HepG2 (cell line): ENCODE measurements around the gene HOXA11. TPM values are rescaled to one million over a fixed set of nuclear protein-coding genes. Genes with fewer than 3 reads are reported as not detected.

Experiments used
- ASH2L ChIP-seq: fragments of 300-600, 200-600 bp; sonication (generic); IDR thresholded peaks from 2 replicates; pipeline ENCODE4 v1.7.0; 2017; ENCODE audit warnings: low read depth, mild to moderate bottlenecking, moderate library complexity, mixed read lengths, low read length; ENCODE audit not compliant: insufficient read length
- CC2D1A ChIP-seq: sonication (generic); formaldehyde crosslinking; IDR thresholded peaks from 2 replicates; pipeline ENCODE4 v1.8.1; 2023; ENCODE audit warnings: mild to moderate bottlenecking, missing genetic modification reagents
- CREBL2 ChIP-seq: sonication (generic); formaldehyde crosslinking; IDR thresholded peaks from 2 replicates; pipeline ENCODE4 v1.8.1; 2023; ENCODE audit warnings: missing genetic modification reagents, mild to moderate bottlenecking, borderline replicate concordance
- CTCF ChIP-seq: sonication (generic); formaldehyde crosslinking; IDR thresholded peaks from 2 replicates; pipeline ENCODE4 v1.5.0; 2020; ENCODE audit warnings: mild to moderate bottlenecking, missing genetic modification reagents, moderate library complexity
- ELF3 ChIP-seq: IDR thresholded peaks from 2 replicates; pipeline ENCODE4 v1.6.1; 2016; ENCODE audit warnings: missing genetic modification reagents, missing compliant biosample characterization
- ELF4 ChIP-seq: sonication (generic); formaldehyde crosslinking; IDR thresholded peaks from 2 replicates; pipeline ENCODE4 v1.5.0; 2020; ENCODE audit warnings: missing genetic modification reagents, mild to moderate bottlenecking, moderate library complexity, borderline replicate concordance
- GRHL1 ChIP-seq: sonication (generic); formaldehyde crosslinking; conservative IDR thresholded peaks from 2 replicates; pipeline ENCODE4 v1.8.0; 2022; ENCODE audit warnings: missing genetic modification reagents
- KDM2A ChIP-seq: sonication (generic); formaldehyde crosslinking; IDR thresholded peaks from 2 replicates; pipeline ENCODE4 v1.4.0; 2020; ENCODE audit warnings: low read depth, missing genetic modification reagents, borderline replicate concordance
- LCORL ChIP-seq, 2 experiments: fragments of 450-650 bp in 1 of 2; sonication (generic) in 1 of 2; formaldehyde crosslinking in 1 of 2; IDR thresholded peaks; 2 replicates each; pipeline versions ENCODE4 v1.5.0 to v1.6.1; 2017 to 2020; ENCODE audit warnings: antibody characterized with exemption in 1 of 2, missing genetic modification reagents in 1 of 2
- NFKB2 ChIP-seq: sonication (generic); formaldehyde crosslinking; IDR thresholded peaks from 2 replicates; pipeline ENCODE4 v1.4.0; 2020; ENCODE audit warnings: missing genetic modification reagents, borderline replicate concordance
- NKX3-1 ChIP-seq: sonication (generic); formaldehyde crosslinking; IDR thresholded peaks from 2 replicates; pipeline ENCODE4 v1.5.0; 2020; ENCODE audit warnings: missing genetic modification reagents
- RCOR2 ChIP-seq: IDR thresholded peaks from 2 replicates; pipeline ENCODE4 v1.6.1; 2016; ENCODE audit warnings: missing biosample characterization, missing genetic modification reagents
- U2AF1 ChIP-seq: fragments of 200-400 bp; formaldehyde crosslinking; optimal IDR thresholded peaks from 2 replicates; pipeline ENCODE3; 2017; ENCODE audit warnings: mild to moderate bottlenecking, low read depth, low read length
- ZFAT ChIP-seq: sonication (generic); formaldehyde crosslinking; conservative IDR thresholded peaks from 2 replicates; pipeline ENCODE4 v1.8.1; 2023; ENCODE audit warnings: missing genetic modification reagents, inconsistent platforms
- ZMYM4 ChIP-seq: sonication (generic); formaldehyde crosslinking; IDR thresholded peaks from 2 replicates; pipeline ENCODE4 v1.8.1; 2023; ENCODE audit warnings: mild to moderate bottlenecking, missing genetic modification reagents
- ZNF143 ChIP-seq: sonication (generic); formaldehyde crosslinking; IDR thresholded peaks from 2 replicates; pipeline ENCODE4 v1.4.0; 2020; ENCODE audit warnings: missing genetic modification reagents
- ZNF775 ChIP-seq: sonication (generic); formaldehyde crosslinking; IDR thresholded peaks from 2 replicates; pipeline ENCODE4 v1.4.0; 2020; ENCODE audit warnings: missing genetic modification reagents, mild to moderate bottlenecking, moderate library complexity, borderline replicate concordance
- ZNF777 ChIP-seq: sonication (generic); formaldehyde crosslinking; IDR thresholded peaks from 2 replicates; pipeline ENCODE4 v1.4.0; 2020; ENCODE audit warnings: missing genetic modification reagents
- polyA plus RNA-seq, 8 experiments: library from polyadenylated mRNA; depleted of rRNA in 3 of 8; stranded (reverse) in 7 of 8; unstranded in 1 of 8; fragments of >200 nt; fragmentation: Illumina TruSeq in 4 of 8; extraction: Trizol in 4 of 8; gene quantifications; 2 replicates each; pipeline versions ENCODE4 v1.2.1 to v1.2.3, GENCODE V29; 2011 to 2016; ENCODE audit warnings: low read depth in 4 of 8, missing spikeins in 1 of 8, mixed read lengths in 1 of 8; ENCODE audit not compliant: insufficient read depth in 1 of 8
- total RNA-seq, 5 experiments: library from RNA; depleted of rRNA; stranded (reverse); fragments of >200 nt; fragmentation: Illumina TruSeq; extraction: Trizol; gene quantifications; 2 replicates each; pipeline ENCODE4 v1.2.3, GENCODE V29; 2016; ENCODE audit warnings: low read depth in 1 of 5
- TF ChIP-seq, protein P1 (sequence below): sonication (generic); formaldehyde crosslinking; IDR thresholded peaks from 2 replicates; pipeline ENCODE4 v1.4.0; 2020; ENCODE audit warnings: missing genetic modification reagents
- TF ChIP-seq, protein P2 (sequence below): sonication (generic); formaldehyde crosslinking; IDR thresholded peaks from 2 replicates; pipeline ENCODE4 v1.5.0; 2020; ENCODE audit warnings: missing genetic modification reagents
- TF ChIP-seq, protein P3 (sequence below): IDR thresholded peaks from 2 replicates; pipeline ENCODE4 v1.6.1; 2018; ENCODE audit warnings: missing genetic modification reagents

HOXA11 gene
- total and polyA plus RNA-seq, 2 of the 13 experiments (the other 11 are each of a cell fraction or from before 2014, with no cell fraction given), result not detected

GRCh38 chr7:27179503-27180430, 5.3 kb downstream of the HOXA11 start (continued):
- TF ChIP-seq U2AF1 (no peak), CTCF (peak; percentile 82), CREBL2 (CRISPR knock-in tag) (no peak), GRHL1 (CRISPR knock-in tag) (no peak), NFKB2 (CRISPR knock-in tag) (peak; percentile 46; the same call in 1 of the 2 replicates), ELF3 (CRISPR knock-in tag) (no peak; the same call in 1 of the 2 replicates), ZNF777 (CRISPR knock-in tag) (no peak), ZFAT (no peak), ZMYM4 (CRISPR knock-in tag) (no peak), CC2D1A (CRISPR knock-in tag) (no peak), ZNF143 (no peak), ASH2L (no peak), ZNF775 (CRISPR knock-in tag) (no peak), RCOR2 (no peak), NKX3-1 (CRISPR knock-in tag) (no peak), LCORL (IDR thresholded peaks at IDR 0.05) (no peak), LCORL (CRISPR knock-in tag; IDR thresholded peaks at IDR 0.05) (0 out of 2 replicates have a peak, but pooled peaks have one; percentile 16), ELF4 (CRISPR knock-in tag) (no peak), KDM2A (peak; percentile 64)
- TF ChIP-seq, protein P1, sequence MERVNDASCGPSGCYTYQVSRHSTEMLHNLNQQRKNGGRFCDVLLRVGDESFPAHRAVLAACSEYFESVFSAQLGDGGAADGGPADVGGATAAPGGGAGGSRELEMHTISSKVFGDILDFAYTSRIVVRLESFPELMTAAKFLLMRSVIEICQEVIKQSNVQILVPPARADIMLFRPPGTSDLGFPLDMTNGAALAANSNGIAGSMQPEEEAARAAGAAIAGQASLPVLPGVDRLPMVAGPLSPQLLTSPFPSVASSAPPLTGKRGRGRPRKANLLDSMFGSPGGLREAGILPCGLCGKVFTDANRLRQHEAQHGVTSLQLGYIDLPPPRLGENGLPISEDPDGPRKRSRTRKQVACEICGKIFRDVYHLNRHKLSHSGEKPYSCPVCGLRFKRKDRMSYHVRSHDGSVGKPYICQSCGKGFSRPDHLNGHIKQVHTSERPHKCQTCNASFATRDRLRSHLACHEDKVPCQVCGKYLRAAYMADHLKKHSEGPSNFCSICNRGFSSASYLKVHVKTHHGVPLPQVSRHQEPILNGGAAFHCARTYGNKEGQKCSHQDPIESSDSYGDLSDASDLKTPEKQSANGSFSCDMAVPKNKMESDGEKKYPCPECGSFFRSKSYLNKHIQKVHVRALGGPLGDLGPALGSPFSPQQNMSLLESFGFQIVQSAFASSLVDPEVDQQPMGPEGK (CRISPR knock-in tag), result peak; percentile 26; the same call in 1 of the 2 replicates
- TF ChIP-seq, protein P2, sequence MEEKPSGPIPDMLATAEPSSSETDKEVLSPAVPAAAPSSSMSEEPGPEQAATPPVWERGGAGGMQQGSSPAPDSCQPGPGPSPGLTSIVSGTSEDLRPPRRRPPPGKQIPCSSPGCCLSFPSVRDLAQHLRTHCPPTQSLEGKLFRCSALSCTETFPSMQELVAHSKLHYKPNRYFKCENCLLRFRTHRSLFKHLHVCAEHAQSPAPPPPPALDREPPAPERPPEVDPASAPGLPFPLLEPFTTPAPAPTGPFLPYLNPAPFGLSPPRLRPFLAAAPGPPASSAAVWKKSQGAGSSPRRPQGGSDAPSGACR (CRISPR knock-in tag), result no peak
- TF ChIP-seq, protein P3, sequence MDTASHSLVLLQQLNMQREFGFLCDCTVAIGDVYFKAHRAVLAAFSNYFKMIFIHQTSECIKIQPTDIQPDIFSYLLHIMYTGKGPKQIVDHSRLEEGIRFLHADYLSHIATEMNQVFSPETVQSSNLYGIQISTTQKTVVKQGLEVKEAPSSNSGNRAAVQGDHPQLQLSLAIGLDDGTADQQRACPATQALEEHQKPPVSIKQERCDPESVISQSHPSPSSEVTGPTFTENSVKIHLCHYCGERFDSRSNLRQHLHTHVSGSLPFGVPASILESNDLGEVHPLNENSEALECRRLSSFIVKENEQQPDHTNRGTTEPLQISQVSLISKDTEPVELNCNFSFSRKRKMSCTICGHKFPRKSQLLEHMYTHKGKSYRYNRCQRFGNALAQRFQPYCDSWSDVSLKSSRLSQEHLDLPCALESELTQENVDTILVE (CRISPR knock-in tag), result no peak
